Vagina (tissue), 2 donors: ENCODE measurements around the gene CYP4F22.

Experiments used
- CTCF ChIP-seq, 3 experiments: fragments of 450-650 bp in 2 of 3; fragments of 200-600 bp in 1 of 3; sonication (generic) in 1 of 3; IDR thresholded peaks; one replicate each; pipeline ENCODE4 v1.5.1; 2017 to 2019; ENCODE audit warnings: antibody characterized with exemption in 3 of 3, mild to moderate bottlenecking in 2 of 3, moderate library complexity in 2 of 3
- POLR2AphosphoS5 ChIP-seq, 2 donors: sonication (generic); formaldehyde crosslinking; IDR thresholded peaks; one replicate each; pipeline ENCODE4 v1.9.0; 2017; ENCODE audit warnings: antibody characterized with exemption in 2 of 2, mild to moderate bottlenecking in 2 of 2, low read depth in 1 of 2; ENCODE audit not compliant: insufficient read depth in 1 of 2

GRCh38 chr19:15591796-15592195 is 83.5 kb downstream of the CYP4F22 start:
- TF ChIP-seq CTCF (IDR thresholded peaks at IDR 0.05): no peak
- no peak for TF ChIP-seq POLR2AphosphoS5 (IDR thresholded peaks at IDR 0.05; ENCODE audit: insufficient read depth in 1 of 2, low read depth in 1 of 2)
